A204.1 (cell line): ENCODE results near the gene SH3RF3.

Experiments used
- FAIRE-seq: peaks from 2 replicates; lab custom pipeline; 2012; peaks lifted over from hg19 to GRCh38; lab: Jason Lieb, UNC

SH3RF3 gene

GRCh38 chr2:109139865-109140396, 10.9 kb downstream of the SH3RF3 start:
- FAIRE-seq = no peak

GRCh38 chr2:109141006-109141600, 12.1 kb downstream of the SH3RF3 start:
- FAIRE-seq = no peak

GRCh38 chr2:109141727-109142283, 12.8 kb downstream of the SH3RF3 start:
- FAIRE-seq = no peak

- no peak for FAIRE-seq
Measured at GRCh38 chr2:109142416-109143210, 13.6 kb downstream of the SH3RF3 start.

- no peak for FAIRE-seq
Measured at GRCh38 chr2:109143214-109144187, 14.5 kb downstream of the SH3RF3 start.

GRCh38 chr2:109144271-109144670, 15.3 kb downstream of the SH3RF3 start:
- no peak for FAIRE-seq

GRCh38 chr2:109144721-109145120, 15.7 kb downstream of the SH3RF3 start:
- no peak for FAIRE-seq

GRCh38 chr2:109145286-109145685, 16.3 kb downstream of the SH3RF3 start:
- FAIRE-seq = no peak

- no peak for FAIRE-seq
Measured at GRCh38 chr2:109147405-109147804, 18.4 kb downstream of the SH3RF3 start.

- FAIRE-seq = no peak
Measured at GRCh38 chr2:109148117-109148746, 19.2 kb downstream of the SH3RF3 start.

- no peak for FAIRE-seq
Measured at GRCh38 chr2:109148991-109149645, 20.1 kb downstream of the SH3RF3 start.

- no peak for FAIRE-seq
Measured at GRCh38 chr2:109150559-109150958, 21.6 kb downstream of the SH3RF3 start.

GRCh38 chr2:109151519-109151918, 22.5 kb downstream of the SH3RF3 start:
- FAIRE-seq = no peak

GRCh38 chr2:109153005-109153784, 24.2 kb downstream of the SH3RF3 start:
- FAIRE-seq = no peak

GRCh38 chr2:109153807-109154206, 24.8 kb downstream of the SH3RF3 start:
- FAIRE-seq = no peak

- no peak for FAIRE-seq
Measured at GRCh38 chr2:109154226-109154625, 25.2 kb downstream of the SH3RF3 start.

GRCh38 chr2:109155553-109156451, 26.8 kb downstream of the SH3RF3 start:
- no peak for FAIRE-seq

- FAIRE-seq = no peak
Measured at GRCh38 chr2:109157563-109158105, 28.6 kb downstream of the SH3RF3 start.

GRCh38 chr2:109158237-109158636, 29.2 kb downstream of the SH3RF3 start:
- FAIRE-seq = no peak
